Astrocyte of the spinal cord (primary cell): ENCODE data around the gene KLKB1.

ENCODE experiments used
- DNase-seq: peaks from one replicate; pipeline ENCODE4 v3.0.0; 2011; ENCODE audit warnings: low read depth, low spot score
- H3K4me3 ChIP-seq: 2 replicates; pipeline ENCODE4 v1.5.1; 2011; ENCODE audit warnings: low read depth, mild to moderate bottlenecking, low read length, moderate library complexity
- CTCF ChIP-seq: IDR thresholded peaks from 2 replicates; pipeline ENCODE4 v1.5.1; 2012; ENCODE audit warnings: low read depth, mild to moderate bottlenecking, low read length, inconsistent platforms
- in situ Hi-C: cut with HindIII; loops from 2 replicates; pipeline ENCODE4 v1.10.0; 2017; ENCODE audit warnings: low sequenced_read_pairs

KLKB1 gene

GRCh38 chr4:186227221-186227620 lies at the start of gene KLKB1:
KLKB1 (plus strand) TSS chr4:186227507; CDS start chr4:186228196, 689 bp downstream.
- peak; percentile 37 for DNase-seq
- in situ Hi-C loops = no loop called here
- H3K4me3 ChIP-seq = no peak within 1 kb of the TSS
- no peak for TF ChIP-seq CTCF

- in situ Hi-C loops = no loop called here
- H3K4me3 ChIP-seq = no peak overlapping the region
- no peak for TF ChIP-seq CTCF
- DNase-seq = no peak
Observed at GRCh38 chr4:186188107-186188506, 39.2 kb upstream of the KLKB1 start.

- DNase-seq = no peak
- in situ Hi-C loops = no loop called here
- TF ChIP-seq CTCF = no peak
- no peak overlapping the region for H3K4me3 ChIP-seq
Observed at GRCh38 chr4:186189656-186190055, 37.7 kb upstream of the KLKB1 start.

- peak; percentile 23 for TF ChIP-seq CTCF
- peak overlapping the region; percentile 67 for H3K4me3 ChIP-seq
- in situ Hi-C loops = no loop called here
- DNase-seq = peak; percentile 34
Observed at GRCh38 chr4:186190581-186191199, 36.6 kb upstream of the KLKB1 start.

- TF ChIP-seq CTCF = peak; percentile 20
- peak within 1 kb of the TSS; percentile 67 for H3K4me3 ChIP-seq
- in situ Hi-C loops = no loop called here
- DNase-seq = peak; percentile 77
Observed at GRCh38 chr4:186191200-186192065, 35.9 kb upstream of the KLKB1 start, which contains the start of gene CYP4V2. CYP4V2 (plus strand) TSS chr4:186191567; CDS start chr4:186191824, 257 bp downstream.

- in situ Hi-C loops = no loop called here
- H3K4me3 ChIP-seq = peak overlapping the region; percentile 67
- DNase-seq = peak; percentile 59
- TF ChIP-seq CTCF = no peak
Observed at GRCh38 chr4:186192066-186192612, 35.2 kb upstream of the KLKB1 start.
